Activated CD8-positive, alpha-beta memory T cell treated with anti-CD3 and anti-CD28 coated beads for 36 hours (primary cell): Measurements from ENCODE around the gene NPSR1. TPM values are rescaled to one million over a fixed set of nuclear protein-coding genes. Genes with fewer than 3 reads are reported as not detected.

Experiments used
- CTCF ChIA-PET: fragments of 350-600 bp; sonication (Branson Sonifier 250); formaldehyde crosslinking; loops from one replicate; lab custom pipeline; 2021; ENCODE audit warnings: antibody characterized with exemption; lab: Charles Lee
- POLR2A ChIA-PET: fragments of 350-600 bp; sonication (Branson Sonifier 250); formaldehyde crosslinking; loops from one replicate; lab custom pipeline; 2021; ENCODE audit warnings: antibody characterized with exemption; lab: Charles Lee
- total RNA-seq, 2 experiments: library from RNA; stranded (reverse); gene quantifications; one replicate each; pipeline ENCODE4 v1.2.3, GENCODE V29; 2021

NPSR1 gene
- total RNA-seq, 2 experiments from 2014 or later, result not detected

DNA sequence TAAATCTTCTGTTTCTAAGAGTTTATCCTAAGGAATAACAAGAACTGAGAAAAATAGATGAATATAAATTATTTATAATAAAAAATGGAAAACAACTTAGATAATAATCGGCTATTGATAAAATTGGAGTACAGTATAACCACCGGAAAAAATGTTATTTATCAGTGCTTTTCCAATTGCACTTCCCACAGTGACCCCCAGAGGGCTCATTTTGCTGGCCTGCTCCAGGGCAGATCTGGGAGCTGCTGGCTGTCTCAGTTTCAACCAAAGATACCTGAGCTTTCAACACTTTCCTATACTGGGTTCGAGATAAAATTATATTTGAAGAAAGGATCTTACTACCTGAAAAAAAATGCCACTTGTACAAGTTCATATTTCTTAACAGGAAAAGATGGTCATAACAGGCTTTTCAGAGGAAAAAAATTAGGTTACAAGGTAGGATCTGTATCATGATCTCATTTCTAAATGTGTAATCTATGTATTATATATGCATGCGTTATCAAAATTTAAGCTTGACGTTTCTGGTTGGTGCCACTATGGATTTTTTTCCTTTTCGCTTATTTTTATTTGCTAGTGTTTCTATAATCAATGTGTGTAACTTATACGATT, 165.7 kb downstream of the NPSR1 start:
- CTCF ChIA-PET, result interaction anchor here (1.0 kb wide), 1 partner anchor 105 kb away, joined by 3 read pairs; no protein-coding TSS in a partner anchor
- POLR2A ChIA-PET, result no interaction called here

DNA sequence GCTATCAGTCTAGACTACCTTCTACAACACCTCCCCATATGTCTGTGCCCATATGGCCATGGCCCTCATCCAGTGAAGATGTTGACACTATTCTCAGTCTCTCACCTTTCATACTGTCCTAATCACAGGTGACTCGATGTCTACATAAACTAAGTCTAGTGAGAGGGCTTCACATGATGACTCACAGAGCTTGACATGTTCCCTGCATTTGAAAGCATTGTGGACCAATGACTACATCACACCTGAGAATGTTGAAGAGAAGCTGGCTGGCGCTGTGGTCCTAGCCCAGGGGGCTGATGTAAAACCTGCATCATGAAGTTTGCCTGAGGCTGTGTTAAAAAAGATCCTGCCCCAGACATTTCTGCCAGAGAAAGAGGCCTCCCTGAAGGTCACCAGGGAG, 167.2 kb downstream of the NPSR1 start:
- CTCF ChIA-PET, result no interaction called here
- POLR2A ChIA-PET, result no interaction called here

DNA sequence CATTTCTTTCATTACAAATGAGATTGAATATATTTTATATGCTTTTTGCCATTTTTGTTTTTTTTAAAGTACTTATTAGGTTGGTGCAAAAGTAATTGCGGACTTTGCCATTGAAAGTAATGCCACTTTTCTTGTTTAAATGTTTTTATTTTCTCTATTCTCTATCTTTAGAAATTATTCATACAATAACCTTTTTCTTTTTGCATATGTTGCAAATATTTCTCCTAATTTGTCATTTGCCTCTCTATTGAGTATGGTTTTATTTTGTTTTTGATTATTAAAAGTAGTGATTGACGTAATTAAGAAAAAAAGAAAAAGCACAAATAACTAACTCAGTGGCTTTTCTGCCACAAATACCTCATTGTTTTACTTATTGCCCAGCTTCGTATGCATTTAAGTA, 172.4 kb downstream of the NPSR1 start:
- POLR2A ChIA-PET, result no interaction called here

DNA sequence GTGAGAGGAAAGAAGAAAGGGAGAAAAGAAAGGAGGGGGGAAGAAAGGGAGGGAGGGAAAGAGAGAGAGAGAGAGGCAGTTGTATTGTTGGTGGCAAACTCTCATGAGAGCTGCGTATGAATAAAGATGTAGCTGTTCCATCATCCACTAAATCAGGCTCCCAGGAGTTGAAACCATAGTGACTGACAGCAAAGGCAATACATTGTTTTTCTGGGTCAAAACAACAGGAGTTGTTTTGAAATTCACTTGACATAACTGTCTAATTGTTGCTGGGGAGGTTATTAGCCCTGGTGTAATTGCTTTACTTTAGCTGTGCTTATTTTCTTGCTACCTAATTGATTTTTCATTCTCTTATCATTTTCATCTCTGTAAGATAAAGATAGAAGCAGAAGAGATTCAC, 173.4 kb downstream of the NPSR1 start:
- ChIA-PET POLR2A (no interaction called here), CTCF (no interaction called here)

More for the DNA sequence above, 172.4 kb downstream of the NPSR1 start:
- CTCF ChIA-PET, result no interaction called here

DNA sequence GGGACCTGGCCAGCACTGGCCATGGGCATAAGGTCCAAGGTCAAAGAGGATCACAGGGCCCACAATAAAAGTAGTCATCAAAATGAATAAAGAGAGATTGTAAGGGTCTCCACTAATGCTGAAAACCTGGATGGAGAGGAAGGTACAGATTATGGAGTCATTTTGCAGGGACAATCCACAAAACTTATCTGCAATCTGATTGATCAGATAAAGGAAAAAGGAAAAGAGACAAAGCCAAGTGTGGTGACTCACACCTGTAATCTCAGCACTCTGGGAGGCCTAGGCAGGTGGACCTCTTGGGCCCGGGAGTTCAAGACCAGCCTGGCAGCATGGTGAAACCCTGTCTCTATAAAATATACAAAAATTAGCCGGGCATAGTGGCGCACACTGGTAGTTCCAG, 174.0 kb downstream of the NPSR1 start:
- POLR2A ChIA-PET, result no interaction called here

DNA sequence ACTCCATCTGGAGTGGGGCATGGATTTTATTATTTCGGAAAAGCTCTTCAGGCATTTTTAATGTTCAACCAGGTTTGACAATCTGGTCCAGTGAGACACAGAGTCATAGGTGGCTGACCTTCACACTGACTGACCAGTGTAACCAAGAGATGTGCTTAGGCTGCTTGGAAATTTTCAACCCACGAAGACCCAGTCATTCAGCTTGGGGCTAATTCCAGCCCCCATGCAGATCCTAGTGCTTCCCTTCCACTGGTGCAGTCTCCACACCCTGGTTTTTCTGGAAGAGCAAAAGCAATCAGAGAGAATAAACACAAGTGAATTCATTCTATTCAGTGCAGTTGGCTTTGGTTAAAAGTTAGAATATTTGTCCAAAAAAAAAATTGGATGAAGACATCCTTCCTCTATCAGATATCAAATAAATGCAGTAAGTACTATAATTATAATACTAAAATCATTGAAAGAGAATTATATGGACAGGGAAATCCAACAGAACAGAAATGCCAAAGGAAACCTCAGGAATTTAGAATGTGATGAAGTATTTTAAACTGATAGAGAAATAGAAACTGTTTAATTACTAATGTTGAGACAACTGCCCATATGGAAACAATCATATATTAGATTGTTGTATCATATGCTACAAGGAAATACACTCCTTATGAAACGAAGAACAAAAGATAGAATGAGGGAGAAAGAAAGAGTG, 178.0 kb downstream of the NPSR1 start:
- CTCF ChIA-PET, result no interaction called here
- POLR2A ChIA-PET, result no interaction called here

More for the DNA sequence above, 174.0 kb downstream of the NPSR1 start:
- CTCF ChIA-PET, result no interaction called here

DNA sequence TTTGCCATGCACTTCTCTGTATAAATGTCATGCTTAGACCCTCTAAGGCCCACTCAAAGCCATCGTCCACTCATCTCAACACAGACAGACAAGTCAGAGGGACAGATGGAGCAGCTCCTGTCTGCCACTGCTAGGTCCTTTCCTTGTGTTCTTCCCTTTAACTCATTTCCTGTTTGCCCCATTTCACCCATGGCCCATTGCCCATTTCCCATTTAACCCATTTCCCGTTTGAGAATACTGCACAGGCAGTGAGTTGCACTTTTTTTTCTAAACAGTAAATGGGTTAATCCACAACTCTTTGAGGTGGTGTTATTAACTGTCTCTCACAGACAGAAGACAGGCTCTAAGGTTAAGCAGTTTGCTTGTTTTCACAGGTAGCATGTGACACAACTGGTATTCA, 179.3 kb downstream of the NPSR1 start:
- CTCF ChIA-PET, result no interaction called here
- POLR2A ChIA-PET, result no interaction called here

GRCh38 chr7:34837801-34838201, 179.8 kb downstream of the NPSR1 start:
- ChIA-PET CTCF (no interaction called here), POLR2A (no interaction called here)

- POLR2A ChIA-PET, result no interaction called here
- CTCF ChIA-PET, result no interaction called here
These were observed 180.3 kb downstream of the NPSR1 start for GRCh38 chr7:34838329-34838728.

DNA sequence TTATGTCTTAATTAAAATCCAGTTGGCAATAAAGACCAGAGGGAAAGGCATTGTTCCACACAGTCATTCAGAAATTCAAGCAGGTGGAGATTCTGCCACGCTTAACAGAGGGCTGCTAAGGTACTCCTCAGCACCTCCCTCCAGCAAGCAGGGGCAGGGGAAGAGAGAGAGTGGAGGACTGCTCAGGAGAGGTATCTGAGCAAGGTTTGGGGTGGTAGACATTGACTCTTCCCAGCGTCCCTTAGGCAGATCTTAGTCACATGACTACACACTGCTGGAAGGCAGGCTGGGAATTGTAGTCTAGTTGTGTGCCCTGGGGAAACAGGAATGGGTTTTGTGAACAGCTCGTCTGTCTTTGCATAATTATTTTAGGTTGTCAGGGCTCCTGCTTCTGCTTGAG, 181.6 kb downstream of the NPSR1 start:
- ChIA-PET POLR2A (no interaction called here), CTCF (no interaction called here)

DNA sequence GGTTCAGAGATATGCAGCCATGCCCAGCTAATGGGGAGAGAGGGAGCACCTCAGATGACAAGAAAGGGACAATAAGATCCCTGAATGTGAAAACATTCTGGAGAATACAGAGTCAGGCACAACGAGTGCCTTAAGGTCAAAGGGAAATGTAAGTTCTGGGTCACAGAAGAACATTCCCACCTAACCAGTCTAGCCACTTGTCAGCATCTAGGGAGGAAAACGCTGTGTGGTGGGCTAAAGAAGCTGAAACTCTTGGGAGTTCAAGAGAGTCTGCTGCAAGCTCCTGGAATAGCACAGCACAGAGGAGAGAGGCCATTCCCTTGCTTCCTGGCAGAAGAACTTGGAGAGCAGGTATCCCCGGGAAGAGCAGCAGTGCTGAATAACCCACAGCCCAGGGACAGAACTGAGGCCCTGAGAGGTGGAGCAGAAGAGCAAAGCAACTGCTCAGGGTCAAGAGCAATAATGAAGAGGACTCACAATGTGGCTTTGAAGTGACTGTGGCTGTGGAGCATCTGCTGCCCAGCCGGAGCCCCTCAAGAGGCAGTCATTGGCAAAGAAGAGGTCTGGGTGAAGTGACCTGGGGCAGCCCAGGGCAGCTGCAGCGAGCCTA, 182.3 kb downstream of the NPSR1 start:
- CTCF ChIA-PET, result no interaction called here
- POLR2A ChIA-PET, result interaction anchor here (0.5 kb wide), 1 partner anchor 814 kb away, joined by 4 read pairs; no protein-coding TSS in a partner anchor

DNA sequence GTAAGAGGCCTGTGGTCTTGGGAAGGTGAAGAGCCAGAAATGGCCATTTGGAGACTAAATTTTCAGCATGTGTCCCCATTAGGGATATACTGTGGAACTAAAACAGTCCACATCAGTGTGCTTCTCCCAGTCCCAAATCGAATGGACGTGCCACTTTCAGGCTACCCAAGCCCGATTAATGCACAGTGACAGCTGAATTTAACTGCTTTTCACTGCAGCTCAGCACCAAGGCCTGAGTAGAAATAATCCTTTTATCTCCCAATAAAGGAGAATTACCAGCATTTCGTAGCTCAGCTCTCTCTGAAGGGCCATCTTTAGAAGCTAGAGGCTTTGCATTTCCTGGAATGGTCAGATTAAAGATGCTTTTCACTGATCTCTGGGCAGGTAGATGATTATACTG, 183.3 kb downstream of the NPSR1 start:
- CTCF ChIA-PET, result no interaction called here
- POLR2A ChIA-PET, result no interaction called here

DNA sequence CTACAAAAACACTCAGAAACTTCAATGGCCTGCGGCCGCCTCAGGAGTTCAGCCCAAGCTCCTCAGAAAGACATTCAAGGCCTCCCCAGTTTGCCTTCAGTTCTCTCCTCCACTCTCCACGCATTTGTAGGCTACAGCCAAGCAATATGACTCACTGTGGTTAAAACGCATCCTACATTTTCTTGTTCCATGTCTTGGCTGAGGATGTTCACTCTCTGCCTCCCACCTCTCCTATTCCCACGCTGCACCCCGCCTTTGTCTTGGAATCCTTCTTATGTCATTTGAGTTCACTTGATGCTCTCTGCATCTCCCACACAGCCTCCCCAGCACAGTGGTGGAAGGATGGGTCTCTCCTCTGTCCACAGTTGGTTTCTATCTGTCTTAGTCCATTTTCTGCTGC, 184.8 kb downstream of the NPSR1 start:
- CTCF ChIA-PET, result no interaction called here

DNA sequence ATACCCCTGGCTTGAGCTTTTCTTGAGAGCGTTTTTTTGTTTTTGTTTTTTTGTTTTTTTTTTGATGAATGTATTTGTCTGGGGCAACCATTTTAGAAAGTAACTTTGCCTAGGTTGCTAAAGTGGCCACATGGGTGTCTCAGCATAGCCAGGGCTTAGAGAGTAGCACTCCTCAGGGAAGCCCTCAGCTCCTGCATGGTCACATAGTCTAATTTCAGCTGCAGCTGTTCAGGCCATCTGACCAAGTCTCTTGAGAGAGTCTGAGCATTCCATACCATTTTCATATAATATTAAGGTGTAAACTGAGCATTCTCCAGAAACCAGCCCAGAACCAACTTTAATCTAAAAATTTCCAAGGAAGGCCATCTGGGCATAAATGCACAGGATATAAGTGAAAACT, 186.4 kb downstream of the NPSR1 start:
- POLR2A ChIA-PET, result no interaction called here
- CTCF ChIA-PET, result no interaction called here

More for the DNA sequence above, 184.8 kb downstream of the NPSR1 start:
- POLR2A ChIA-PET, result no interaction called here

- POLR2A ChIA-PET, result no interaction called here
- CTCF ChIA-PET, result no interaction called here
These were observed 187.1 kb downstream of the NPSR1 start for GRCh38 chr7:34844936-34845665.

GRCh38 chr7:34845666-34846361, 187.8 kb downstream of the NPSR1 start:
- CTCF ChIA-PET, result no interaction called here
- POLR2A ChIA-PET, result no interaction called here

DNA sequence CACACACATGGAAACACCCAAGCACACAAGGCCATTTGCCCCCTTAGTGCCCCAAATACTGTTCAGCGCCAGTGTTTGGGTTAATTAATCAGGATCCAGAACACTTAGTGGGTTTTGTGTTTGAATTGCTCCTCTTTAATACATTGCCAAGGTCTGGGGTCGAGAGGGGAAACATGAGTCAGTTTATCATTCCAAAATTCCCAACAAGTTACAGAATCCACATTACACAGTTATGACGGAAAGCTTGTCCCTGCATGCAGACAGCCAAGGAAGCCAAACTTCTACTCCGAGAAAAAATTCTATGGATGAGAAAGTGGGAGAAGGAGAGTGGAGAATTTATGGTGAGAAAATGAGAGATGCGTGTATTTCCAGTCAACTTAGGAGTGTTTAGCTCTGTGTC, 189.0 kb downstream of the NPSR1 start:
- POLR2A ChIA-PET, result no interaction called here
- CTCF ChIA-PET, result no interaction called here

- CTCF ChIA-PET, result no interaction called here
- POLR2A ChIA-PET, result no interaction called here
These were observed 190.7 kb downstream of the NPSR1 start for GRCh38 chr7:34848670-34849069.

DNA sequence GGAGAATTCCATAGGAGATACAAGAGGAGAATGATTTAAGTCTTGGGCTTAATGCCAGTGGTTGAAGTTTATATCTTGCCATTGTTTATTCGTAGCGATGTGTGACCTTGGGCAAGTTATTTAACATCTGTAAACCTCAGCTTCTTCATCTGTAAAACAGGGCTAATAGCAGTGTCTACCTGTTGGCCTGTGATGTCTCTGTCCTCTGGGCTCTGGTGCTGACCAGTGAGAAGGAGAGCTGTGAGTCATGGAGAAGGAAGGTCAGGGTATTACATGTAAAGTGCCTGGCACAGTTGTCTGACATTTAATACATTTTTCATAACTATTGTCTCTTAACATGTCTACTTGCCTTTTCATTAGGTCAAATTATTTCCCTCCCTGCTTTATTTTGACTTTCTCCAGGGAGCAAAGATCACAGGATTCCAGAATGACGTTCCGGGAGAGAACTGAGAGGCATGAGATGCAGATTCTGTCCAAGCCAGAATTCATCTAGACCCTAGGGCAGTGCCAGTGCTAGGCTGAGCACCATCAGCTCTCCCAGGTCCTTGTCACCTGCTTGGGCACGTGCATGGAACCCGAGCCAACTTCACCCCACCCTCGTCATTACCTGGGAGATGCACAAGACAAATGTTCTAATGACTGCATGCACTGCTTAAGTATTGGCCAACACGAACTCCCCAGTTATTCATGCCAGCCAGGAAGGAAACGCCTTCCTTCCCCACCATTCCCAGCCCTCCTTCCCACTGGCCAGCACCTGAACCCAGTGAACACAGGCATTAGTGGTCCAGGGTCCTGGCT, 191.3 kb downstream of the NPSR1 start:
- ChIA-PET CTCF (no interaction called here), POLR2A (no interaction called here)
